OCI-LY7 (cell line): ENCODE measurements around the gene CIB2. TPM values are rescaled to one million over a fixed set of nuclear protein-coding genes. Genes with fewer than 3 reads are reported as not detected.
A peak's percentile ranks its signal among the peaks of the same experiment; 100 is the strongest.

Experiments used
- BruUV-seq: library from RNA; stranded (reverse); fragments of 400-500 nt; replicated peaks from 2 replicates; lab custom pipeline; 2021; lab: Mats Ljungman, UMichigan
- CTCF ChIA-PET: fragments of 300-600 bp; sonication (Branson Sonifier 250); formaldehyde crosslinking; loops from one replicate; lab custom pipeline; 2022; ENCODE audit warnings: antibody characterized with exemption; ENCODE audit not compliant: unreplicated experiment; lab: Charles Lee
- POLR2A ChIA-PET: fragments of 300-600 bp; sonication (Branson Sonifier 250); formaldehyde crosslinking; loops from one replicate; lab custom pipeline; 2022; ENCODE audit warnings: antibody characterized with exemption; lab: Charles Lee
- DNase-seq: peaks from one replicate; pipeline ENCODE4 v3.0.0-alpha.2; 2015; ENCODE audit warnings: low spot score
- H2AFZ ChIP-seq: fragments of 200-600 bp; sonication (generic), shearing (Covaris generic); 2 replicates; pipeline ENCODE4 v1.6.1; 2014; ENCODE audit warnings: mild to moderate bottlenecking, antibody characterized with exemption, low read length, moderate library complexity
- H3K27ac ChIP-seq: fragments of 200-600 bp; sonication (generic); 2 replicates; pipeline ENCODE4 v1.5.1; 2014; ENCODE audit warnings: mixed run types, low read depth, mild to moderate bottlenecking, moderate library complexity, low read length, inconsistent platforms; ENCODE audit not compliant: poor library complexity, severe bottlenecking
- H3K36me3 ChIP-seq: fragments of 200-600 bp; sonication (generic); 2 replicates; pipeline ENCODE4 v1.6.1; 2014; ENCODE audit warnings: mild to moderate bottlenecking, antibody characterized with exemption, low read length, moderate library complexity, mixed read lengths; ENCODE audit not compliant: insufficient read depth
- H3K4me1 ChIP-seq: fragments of 200-600 bp; sonication (generic); 2 replicates; pipeline ENCODE4 v1.5.1; 2014; ENCODE audit warnings: mild to moderate bottlenecking, low read length; ENCODE audit not compliant: insufficient read depth, poor library complexity, severe bottlenecking
- H3K4me2 ChIP-seq: fragments of 200-600 bp; sonication (generic); 2 replicates; pipeline ENCODE4 v1.6.1; 2014; ENCODE audit warnings: mild to moderate bottlenecking, low read length
- H3K4me3 ChIP-seq: fragments of 200-600 bp; sonication (generic); 2 replicates; pipeline ENCODE4 v1.5.1; 2014; ENCODE audit warnings: mild to moderate bottlenecking, low read depth, low read length; ENCODE audit not compliant: poor library complexity, severe bottlenecking
- H3K79me2 ChIP-seq: fragments of 200-600 bp; sonication (generic); 2 replicates; pipeline ENCODE4 v1.6.1; 2016; ENCODE audit warnings: low read depth, mild to moderate bottlenecking, low read length, moderate library complexity, mixed read lengths; ENCODE audit not compliant: insufficient read depth
- H3K9me2 ChIP-seq: fragments of 200-600 bp; sonication (generic); 2 replicates; pipeline ENCODE4 v1.6.1; 2016; ENCODE audit warnings: mild to moderate bottlenecking, low read length, mixed read lengths; ENCODE audit not compliant: insufficient read depth
- H3K9me3 ChIP-seq: fragments of 200-600 bp; sonication (generic); 2 replicates; pipeline ENCODE4 v1.6.1; 2014; ENCODE audit warnings: mild to moderate bottlenecking, mixed run types, low read length, mixed read lengths
- H4K20me1 ChIP-seq: fragments of 200-600 bp; sonication (generic); 2 replicates; pipeline ENCODE4 v1.6.1; 2014; ENCODE audit warnings: mild to moderate bottlenecking, antibody characterized with exemption, low read length, moderate library complexity, mixed read lengths; ENCODE audit not compliant: insufficient read depth
- CTCF ChIP-seq: fragments of 200-600 bp; sonication (generic); conservative IDR thresholded peaks from 2 replicates; pipeline ENCODE4 v1.5.1; 2014; ENCODE audit warnings: mild to moderate bottlenecking, antibody characterized with exemption, low read length, moderate library complexity, mixed read lengths
- EZH2phosphoT487 ChIP-seq: fragments of 200-600 bp; sonication (generic); IDR thresholded peaks from 2 replicates; pipeline ENCODE4 v1.6.1; 2018; ENCODE audit warnings: low read depth, borderline replicate concordance, mild to moderate bottlenecking, mixed run types, antibody characterized with exemption, low read length, moderate library complexity, mixed read lengths
- intact Hi-C: fragments of 100-400 bp; cut with micrococcal nuclease; formaldehyde crosslinking; loops from one replicate; pipeline ENCODE4 v1.10.0; 2022; ENCODE audit not compliant: unreplicated experiment
- total RNA-seq, 2 experiments: library from RNA; depleted of rRNA in 1 of 2; stranded (reverse); fragments of >200 nt in 1 of 2; shearing (Covaris generic) in 1 of 2; gene quantifications; 2 replicates each; pipeline ENCODE4 v1.2.3, GENCODE V29; 2014 to 2022

CIB2 gene
- total RNA-seq, 2 experiments from 2014 or later, result 0.36 to 5.0 TPM

GRCh38 chr15:78069052-78069414 is 62.2 kb downstream of the CIB2 start:
- H4K20me1 ChIP-seq, result no peaks in the 10 kb centered on the region
- CTCF ChIA-PET, result interaction anchor here (0.5 to 1.7 kb wide), 3 partner anchors 9 to 659 kb away, joined by 3 to 5 read pairs (median 3); no protein-coding TSS in a partner anchor
- POLR2A ChIA-PET, result interaction anchor here (0.7 to 5.9 kb wide), 7 partner anchors 10 to 1904 kb away, joined by 3 to 53 read pairs (median 4); no protein-coding TSS in a partner anchor
- no TSS peak for BruUV-seq
- intact Hi-C loops, result no loop called here
- peak overlapping the region; percentile 3; the same call in 1 of the 2 replicates for H2AFZ ChIP-seq
- peaks cover 94% of the 10 kb centered on the region for H3K79me2 ChIP-seq
- DNase-seq, result no peak
- peak overlapping the region; percentile 85 for H3K4me2 ChIP-seq
- H3K9me3 ChIP-seq, result no peaks in the 10 kb centered on the region
- H3K4me1 ChIP-seq, result peaks cover 81% of the 10 kb centered on the region
- peaks cover 22% of the 10 kb centered on the region; the same call in 1 of the 2 replicates for H3K36me3 ChIP-seq
- no peaks in the 10 kb centered on the region for H3K9me2 ChIP-seq
- H3K27ac ChIP-seq, result peak overlapping the region; percentile 82
- no peak; the same call in 1 of the 2 replicates for TF ChIP-seq CTCF
- TF ChIP-seq EZH2phosphoT487, result no peak
- H3K4me3 ChIP-seq, result peak overlapping the region; percentile 56

- ChIA-PET CTCF (interaction anchor here (1.4 kb wide), 1 partner anchor 9 kb away, joined by 3 read pairs; no protein-coding TSS in a partner anchor), POLR2A (interaction anchor here (1.7 to 5.9 kb wide), 4 partner anchors 10 to 35 kb away, joined by 6 to 53 read pairs (median 26); no protein-coding TSS in a partner anchor)
- Histone ChIP-seq H3K4me2 (peak overlapping the region; percentile 85), H4K20me1 (no peaks in the 10 kb centered on the region), H3K4me3 (peak overlapping the region; percentile 56), H3K27ac (peak overlapping the region; percentile 82), H3K4me1 (peaks cover 96% of the 10 kb centered on the region), H2AFZ (no peak overlapping the region), H3K36me3 (peaks cover 22% of the 10 kb centered on the region; the same call in 1 of the 2 replicates), H3K9me2 (no peaks in the 10 kb centered on the region), H3K79me2 (peaks cover 97% of the 10 kb centered on the region), H3K9me3 (no peaks in the 10 kb centered on the region)
- intact Hi-C loops, result no loop called here
- DNase-seq, result no peak
- TF ChIP-seq EZH2phosphoT487 (no peak), CTCF (no peak)
- no TSS peak for BruUV-seq
Measured at GRCh38 chr15:78067328-78068228, 63.7 kb downstream of the CIB2 start.
